ENCODE measurements around the gene FOXO3.
"Not testable (repeated sequence)": the region's sequence is repeated elsewhere in the genome, so short reads cannot be mapped to it uniquely, and the experiment has no call there.

FOXO3 gene

GRCh38 chr6:108656836-108657235, 96.1 kb downstream of the FOXO3 start:
- Mint-ChIP-seq H3K27me3 (no peaks in the 10 kb centered on the region), H3K27ac (no peak overlapping the region), H3K4me1 (peaks cover 20% of the 10 kb centered on the region), H3K4me3 (no peak overlapping the region), H3K36me3 (ENCODE audit: low read depth) (no peaks in the 10 kb centered on the region), H3K9me3 (no peaks in the 10 kb centered on the region)
- ATAC-seq (no peak), DNase-seq (no peak)

GRCh38 chr6:108658174-108658573, 97.5 kb downstream of the FOXO3 start:
- no peak for DNase-seq
- Mint-ChIP-seq H3K4me3 (no peak overlapping the region), H3K9me3 (no peaks in the 10 kb centered on the region), H3K27me3 (no peaks in the 10 kb centered on the region), H3K36me3 (ENCODE audit: low read depth) (no peaks in the 10 kb centered on the region), H3K27ac (no peak overlapping the region), H3K4me1 (peaks cover 16% of the 10 kb centered on the region)
- ATAC-seq = no peak

DNA sequence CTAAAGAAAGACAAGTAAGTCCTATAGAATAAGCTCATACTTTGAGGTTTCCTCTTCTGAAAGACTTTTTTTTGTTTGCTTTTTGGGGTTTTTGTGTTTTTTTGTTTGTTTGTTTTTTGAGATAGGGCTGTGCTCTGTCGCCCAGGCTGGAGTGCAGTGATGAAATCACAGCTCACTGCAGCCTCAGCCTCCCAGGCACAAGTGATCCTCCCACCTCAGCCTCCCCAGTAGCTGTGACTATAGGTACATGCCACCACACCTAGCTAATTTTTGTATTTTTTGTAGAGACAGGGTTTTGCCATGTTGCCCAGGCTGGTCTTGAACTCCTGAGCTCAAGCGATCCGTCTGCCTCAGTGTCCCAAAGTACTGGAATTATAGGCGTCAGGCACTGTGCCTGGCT, 98.1 kb downstream of the FOXO3 start:
- not testable (repeated sequence) for ATAC-seq; H3K36me3 Mint-ChIP-seq (ENCODE audit: low read depth); H3K4me3 Mint-ChIP-seq; H3K9me3 Mint-ChIP-seq; H3K27me3 Mint-ChIP-seq; H3K27ac Mint-ChIP-seq; DNase-seq
- H3K4me1 Mint-ChIP-seq = peaks cover 10% of the 10 kb centered on the region

- no peaks in the 10 kb centered on the region for H3K27me3 Mint-ChIP-seq
- peaks cover 12% of the 10 kb centered on the region for H3K4me1 Mint-ChIP-seq
- H3K27ac Mint-ChIP-seq = no peak overlapping the region
- H3K4me3 Mint-ChIP-seq = no peak overlapping the region
- no peaks in the 10 kb centered on the region for H3K9me3 Mint-ChIP-seq
- H3K36me3 Mint-ChIP-seq (ENCODE audit: low read depth) = no peaks in the 10 kb centered on the region
- ATAC-seq (no peak), DNase-seq (no peak)
These were observed 99.5 kb downstream of the FOXO3 start for GRCh38 chr6:108660251-108660650.

DNA sequence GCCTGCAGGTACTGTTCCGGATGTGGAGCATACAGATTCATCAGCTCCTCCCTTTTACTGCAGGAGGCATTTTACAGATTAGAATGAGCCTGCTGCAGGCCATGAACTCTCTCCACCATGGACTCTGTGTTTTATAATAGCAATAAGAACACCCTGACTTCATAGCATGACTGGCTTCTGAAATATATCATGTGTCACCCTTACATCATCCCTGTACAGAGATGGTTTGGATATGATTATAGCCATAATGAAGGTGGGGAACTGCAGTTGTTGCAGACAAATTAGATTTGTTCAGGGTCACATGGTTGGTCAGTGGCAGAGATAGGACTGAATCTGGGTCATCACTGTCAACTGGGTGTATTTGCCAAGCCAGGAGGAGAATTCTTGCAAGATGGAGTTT, 100.7 kb downstream of the FOXO3 start:
- H3K4me1 Mint-ChIP-seq = peaks cover 21% of the 10 kb centered on the region
- DNase-seq (no peak), ATAC-seq (peak; percentile 20)
- no peak overlapping the region for H3K27ac Mint-ChIP-seq
- no peaks in the 10 kb centered on the region for H3K27me3 Mint-ChIP-seq
- H3K9me3 Mint-ChIP-seq = no peaks in the 10 kb centered on the region
- H3K4me3 Mint-ChIP-seq = no peak overlapping the region
- H3K36me3 Mint-ChIP-seq (ENCODE audit: low read depth) = no peaks in the 10 kb centered on the region

DNA sequence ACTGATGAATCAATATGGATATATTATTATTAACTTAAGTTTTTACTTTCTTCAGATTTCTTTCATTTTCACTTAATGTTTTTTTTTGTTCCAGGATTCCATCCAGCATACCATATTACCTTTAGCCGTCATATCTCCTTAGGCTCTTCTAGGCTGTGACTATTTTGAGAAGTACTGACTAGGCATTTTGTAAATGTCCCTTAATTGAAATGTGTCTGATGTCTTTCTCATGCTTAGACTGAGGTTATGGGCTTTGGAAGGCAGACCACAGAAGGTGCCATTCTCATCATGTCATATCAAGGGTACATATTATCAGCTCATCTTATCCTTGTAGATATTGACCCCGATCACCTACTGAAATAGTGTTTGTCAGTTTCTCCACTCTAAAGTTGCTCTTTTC, 101.3 kb downstream of the FOXO3 start:
- Mint-ChIP-seq H3K4me1 (peaks cover 26% of the 10 kb centered on the region), H3K27ac (no peak overlapping the region), H3K36me3 (ENCODE audit: low read depth) (no peaks in the 10 kb centered on the region), H3K4me3 (no peak overlapping the region), H3K27me3 (no peaks in the 10 kb centered on the region), H3K9me3 (no peaks in the 10 kb centered on the region)
- ATAC-seq = no peak
- no peak for DNase-seq

DNA sequence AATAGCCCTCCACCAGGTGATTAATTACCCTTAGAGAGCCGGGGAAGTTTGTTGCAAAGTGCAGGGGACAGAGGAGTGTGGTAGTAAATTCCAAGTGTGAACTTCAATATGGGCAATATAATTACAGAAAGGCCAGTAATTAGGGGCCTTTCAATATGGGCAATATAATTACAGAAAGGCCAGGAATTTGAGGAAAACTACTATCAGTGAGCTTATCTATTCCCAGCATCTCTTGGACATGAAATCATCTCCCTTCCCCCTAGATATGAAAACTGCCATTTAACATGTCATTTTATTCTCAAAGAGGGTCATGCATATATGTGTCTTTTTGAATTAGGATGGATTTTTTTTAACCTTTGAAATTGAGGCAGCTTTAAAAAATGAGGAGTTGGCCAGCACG, 102.0 kb downstream of the FOXO3 start:
- Mint-ChIP-seq H3K27me3 (no peaks in the 10 kb centered on the region), H3K36me3 (ENCODE audit: low read depth) (no peaks in the 10 kb centered on the region), H3K27ac (no peak overlapping the region), H3K4me3 (no peak overlapping the region), H3K4me1 (peaks cover 34% of the 10 kb centered on the region), H3K9me3 (no peaks in the 10 kb centered on the region)
- ATAC-seq (no peak), DNase-seq (no peak)

DNA sequence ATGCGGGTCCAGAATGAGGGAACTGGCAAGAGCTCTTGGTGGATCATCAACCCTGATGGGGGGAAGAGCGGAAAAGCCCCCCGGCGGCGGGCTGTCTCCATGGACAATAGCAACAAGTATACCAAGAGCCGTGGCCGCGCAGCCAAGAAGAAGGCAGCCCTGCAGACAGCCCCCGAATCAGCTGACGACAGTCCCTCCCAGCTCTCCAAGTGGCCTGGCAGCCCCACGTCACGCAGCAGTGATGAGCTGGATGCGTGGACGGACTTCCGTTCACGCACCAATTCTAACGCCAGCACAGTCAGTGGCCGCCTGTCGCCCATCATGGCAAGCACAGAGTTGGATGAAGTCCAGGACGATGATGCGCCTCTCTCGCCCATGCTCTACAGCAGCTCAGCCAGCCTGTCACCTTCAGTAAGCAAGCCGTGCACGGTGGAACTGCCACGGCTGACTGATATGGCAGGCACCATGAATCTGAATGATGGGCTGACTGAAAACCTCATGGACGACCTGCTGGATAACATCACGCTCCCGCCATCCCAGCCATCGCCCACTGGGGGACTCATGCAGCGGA, 102.9 kb downstream of the FOXO3 start:
- H3K4me1 Mint-ChIP-seq = peaks cover 41% of the 10 kb centered on the region
- H3K27me3 Mint-ChIP-seq; H3K27ac Mint-ChIP-seq; H3K36me3 Mint-ChIP-seq (ENCODE audit: low read depth); ATAC-seq; DNase-seq; H3K9me3 Mint-ChIP-seq; H3K4me3 Mint-ChIP-seq: not testable (repeated sequence)

DNA sequence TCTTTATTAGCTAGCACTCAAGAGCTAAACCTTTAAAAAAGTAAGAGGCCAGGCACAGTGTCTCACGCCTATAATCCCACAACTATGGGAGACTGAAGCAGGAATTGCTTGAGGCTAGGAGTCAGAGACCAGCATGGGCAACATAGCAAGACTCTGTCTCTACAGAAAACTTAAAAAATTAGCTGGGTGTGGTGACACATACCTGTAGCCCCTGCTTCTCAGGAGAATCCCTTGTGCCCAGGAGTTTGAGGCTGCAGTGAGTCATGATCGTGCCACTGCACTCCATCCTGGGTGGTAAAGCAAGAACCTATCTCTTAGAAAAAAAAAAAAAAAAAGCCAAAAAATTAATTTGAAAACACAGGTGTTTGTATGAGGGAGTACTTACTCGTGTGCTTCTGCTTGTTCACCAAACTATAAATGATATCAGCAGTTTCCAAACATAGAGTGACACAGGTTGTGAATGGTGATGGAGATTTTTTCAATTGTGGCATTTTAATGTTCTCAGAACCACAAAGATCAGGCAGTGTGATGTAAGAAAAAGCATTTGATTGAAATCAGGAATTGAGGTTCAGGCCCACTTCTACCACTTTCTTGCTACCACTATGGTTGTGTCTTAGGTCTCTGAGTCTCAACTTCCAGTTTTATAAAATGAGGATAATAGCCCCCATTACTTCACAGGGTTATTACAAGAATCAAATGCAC, 104.9 kb downstream of the FOXO3 start:
- H3K4me3 Mint-ChIP-seq = peak overlapping the region; percentile 4
- ATAC-seq (peak; percentile 83), DNase-seq (no peak)
- peaks cover 45% of the 10 kb centered on the region for H3K4me1 Mint-ChIP-seq
- H3K27ac Mint-ChIP-seq = peak overlapping the region; percentile 74
- H3K9me3 Mint-ChIP-seq = no peaks in the 10 kb centered on the region
- peaks cover 5% of the 10 kb centered on the region for H3K36me3 Mint-ChIP-seq (ENCODE audit: low read depth)
- H3K27me3 Mint-ChIP-seq = no peaks in the 10 kb centered on the region

- no peak for ATAC-seq
- no peak overlapping the region for H3K4me3 Mint-ChIP-seq
- no peaks in the 10 kb centered on the region for H3K27me3 Mint-ChIP-seq
- H3K9me3 Mint-ChIP-seq = no peaks in the 10 kb centered on the region
- H3K4me1 Mint-ChIP-seq = peaks cover 44% of the 10 kb centered on the region
- no peak for DNase-seq
- peak overlapping the region; percentile 47 for H3K27ac Mint-ChIP-seq
- H3K36me3 Mint-ChIP-seq (ENCODE audit: low read depth) = peaks cover 5% of the 10 kb centered on the region
These were observed 106.0 kb downstream of the FOXO3 start for GRCh38 chr6:108666656-108667260.

DNA sequence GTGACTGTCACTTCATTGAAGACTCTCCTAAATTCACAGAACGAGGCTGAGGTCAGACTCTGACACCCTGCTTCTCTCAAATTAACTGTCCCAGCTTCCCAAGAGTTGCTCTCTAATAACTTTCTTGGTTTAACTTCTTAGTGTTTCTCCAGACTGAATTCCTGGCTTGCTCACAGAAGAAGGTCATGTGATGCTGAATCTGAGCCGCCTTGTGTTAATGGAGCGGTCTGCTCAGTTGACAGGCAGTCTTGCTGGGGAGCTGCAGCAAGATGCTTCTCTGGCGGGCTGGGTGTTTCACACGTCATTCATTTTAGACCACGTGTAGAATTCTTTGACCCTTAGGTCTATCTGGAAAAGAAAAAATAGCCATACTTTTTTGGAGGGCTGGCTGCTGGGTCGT, 107.3 kb downstream of the FOXO3 start:
- no peaks in the 10 kb centered on the region for H3K27me3 Mint-ChIP-seq
- H3K36me3 Mint-ChIP-seq (ENCODE audit: low read depth) = peaks cover 5% of the 10 kb centered on the region
- no peak for DNase-seq
- H3K27ac Mint-ChIP-seq = no peak overlapping the region
- no peak overlapping the region for H3K4me3 Mint-ChIP-seq
- peaks cover 40% of the 10 kb centered on the region for H3K4me1 Mint-ChIP-seq
- H3K9me3 Mint-ChIP-seq = no peaks in the 10 kb centered on the region
- ATAC-seq = no peak

DNA sequence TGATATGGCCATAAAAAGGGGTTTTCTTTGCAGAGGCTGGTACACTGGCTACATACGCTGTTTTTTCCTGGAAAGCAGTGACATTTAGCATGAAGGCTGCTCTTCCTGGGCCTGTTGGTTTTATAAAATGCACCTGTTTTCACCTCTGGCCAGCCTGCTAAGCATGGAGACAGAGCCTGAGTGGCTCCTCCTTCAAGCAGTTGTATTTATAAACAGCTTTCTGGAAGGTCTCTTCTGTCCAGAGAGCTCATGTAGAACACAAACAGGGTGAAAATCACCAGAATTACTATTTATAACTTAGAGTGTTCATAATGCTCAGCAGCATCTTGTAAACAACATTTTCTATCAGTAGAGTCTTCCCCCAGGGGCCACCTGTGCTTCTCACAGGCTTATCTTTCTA, 109.0 kb downstream of the FOXO3 start:
- peaks cover 5% of the 10 kb centered on the region for H3K36me3 Mint-ChIP-seq (ENCODE audit: low read depth)
- no peaks in the 10 kb centered on the region for H3K27me3 Mint-ChIP-seq
- no peak overlapping the region for H3K27ac Mint-ChIP-seq
- DNase-seq = no peak
- no peak overlapping the region for H3K4me3 Mint-ChIP-seq
- ATAC-seq = no peak
- no peaks in the 10 kb centered on the region for H3K9me3 Mint-ChIP-seq
- peaks cover 49% of the 10 kb centered on the region for H3K4me1 Mint-ChIP-seq

GRCh38 chr6:108671175-108671574, 110.5 kb downstream of the FOXO3 start:
- ATAC-seq = no peak
- H3K36me3 Mint-ChIP-seq (ENCODE audit: low read depth) = peaks cover 5% of the 10 kb centered on the region
- H3K4me3 Mint-ChIP-seq = no peak overlapping the region
- H3K27me3 Mint-ChIP-seq = no peaks in the 10 kb centered on the region
- H3K27ac Mint-ChIP-seq = no peak overlapping the region
- H3K9me3 Mint-ChIP-seq = no peaks in the 10 kb centered on the region
- peaks cover 36% of the 10 kb centered on the region for H3K4me1 Mint-ChIP-seq
- no peak for DNase-seq

- Mint-ChIP-seq H3K4me3 (no peak overlapping the region), H3K36me3 (ENCODE audit: low read depth) (peaks cover 5% of the 10 kb centered on the region), H3K27ac (no peak overlapping the region), H3K9me3 (no peaks in the 10 kb centered on the region), H3K4me1 (peaks cover 32% of the 10 kb centered on the region), H3K27me3 (no peaks in the 10 kb centered on the region)
- ATAC-seq (no peak), DNase-seq (no peak)
These were observed 111.1 kb downstream of the FOXO3 start for GRCh38 chr6:108671790-108672189.

DNA sequence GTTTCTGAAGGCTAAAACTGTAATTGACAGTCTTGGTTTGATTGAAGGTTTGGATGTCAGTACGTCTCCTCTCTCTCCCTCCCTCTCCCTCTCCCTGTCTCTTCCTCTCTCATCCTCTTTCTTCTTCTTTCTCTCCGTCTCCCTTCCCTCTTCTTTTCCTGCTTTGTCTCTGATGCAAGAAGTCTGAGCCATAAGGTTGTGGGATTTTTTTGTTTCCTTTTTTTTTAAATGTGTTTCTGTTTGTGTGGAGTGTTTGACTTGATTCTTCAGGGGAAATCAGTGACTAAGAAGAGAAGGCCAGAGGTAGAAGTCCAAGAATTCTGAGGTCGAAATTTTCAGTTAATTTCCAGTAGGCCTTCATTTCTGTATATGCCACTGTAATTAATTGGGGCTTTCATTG, 111.9 kb downstream of the FOXO3 start:
- H3K4me1 Mint-ChIP-seq = peaks cover 23% of the 10 kb centered on the region
- H3K27me3 Mint-ChIP-seq = no peaks in the 10 kb centered on the region
- H3K27ac Mint-ChIP-seq = peak overlapping the region; percentile 38
- H3K4me3 Mint-ChIP-seq = no peak overlapping the region
- no peak for DNase-seq
- no peak for ATAC-seq
- H3K9me3 Mint-ChIP-seq = no peaks in the 10 kb centered on the region
- peaks cover 5% of the 10 kb centered on the region for H3K36me3 Mint-ChIP-seq (ENCODE audit: low read depth)
